HepG2 (cell line): ENCODE results near the gene PROCR. TPM values are rescaled to one million over a fixed set of nuclear protein-coding genes. Genes with fewer than 3 reads are reported as not detected.

Experiments
- ARNT2 ChIP-seq: sonication (generic); formaldehyde crosslinking; IDR thresholded peaks from 2 replicates; pipeline ENCODE4 v1.8.0; 2022; ENCODE audit warnings: mild to moderate bottlenecking, low read depth, missing genetic modification reagents, moderate library complexity
- CAMTA2 ChIP-seq: sonication (generic); formaldehyde crosslinking; IDR thresholded peaks from 2 replicates; pipeline ENCODE4 v1.4.0; 2020; ENCODE audit warnings: mild to moderate bottlenecking, missing genetic modification reagents, borderline replicate concordance
- EED ChIP-seq: sonication (generic); formaldehyde crosslinking; IDR thresholded peaks from 2 replicates; pipeline ENCODE4 v1.5.0; 2020; ENCODE audit warnings: mild to moderate bottlenecking, missing genetic modification reagents
- JUNB ChIP-seq: sonication (generic); formaldehyde crosslinking; IDR thresholded peaks from 2 replicates; pipeline ENCODE4 v1.8.0; 2022; ENCODE audit warnings: missing genetic modification reagents, mild to moderate bottlenecking, borderline replicate concordance
- MEIS2 ChIP-seq: sonication (generic); formaldehyde crosslinking; IDR thresholded peaks from 2 replicates; pipeline ENCODE4 v1.9.0; 2021; ENCODE audit warnings: mild to moderate bottlenecking, missing genetic modification reagents
- PITX1 ChIP-seq: sonication (generic); formaldehyde crosslinking; IDR thresholded peaks from 2 replicates; pipeline ENCODE4 v1.5.1; 2020; ENCODE audit warnings: mild to moderate bottlenecking, missing genetic modification reagents
- SIN3B ChIP-seq: fragments of 150-350 bp; IDR thresholded peaks from 2 replicates; pipeline ENCODE4 v1.6.1; 2014; ENCODE audit warnings: low read length
- SMARCC2 ChIP-seq: fragments of 450-650 bp; IDR thresholded peaks from 2 replicates; pipeline ENCODE4 v1.6.1; 2017; ENCODE audit warnings: antibody characterized with exemption, mild to moderate bottlenecking
- TCF12 ChIP-seq, 2 experiments: fragments of 450-650 bp in 1 of 2; sonication (generic) in 1 of 2; formaldehyde crosslinking in 1 of 2; IDR thresholded peaks; 2 replicates each; pipeline versions ENCODE4 v1.6.1 to v1.8.0; 2017 to 2022; ENCODE audit warnings: antibody characterized with exemption in 1 of 2, mild to moderate bottlenecking in 1 of 2, missing genetic modification reagents in 1 of 2, moderate library complexity in 1 of 2
- ZNF768 ChIP-seq: sonication (generic); formaldehyde crosslinking; IDR thresholded peaks from 2 replicates; pipeline ENCODE4 v1.4.0; 2020; ENCODE audit warnings: missing genetic modification reagents
- ZSCAN30 ChIP-seq: sonication (generic); formaldehyde crosslinking; IDR thresholded peaks from 2 replicates; pipeline ENCODE4 v1.5.0; 2020; ENCODE audit warnings: mild to moderate bottlenecking, missing genetic modification reagents
- polyA plus RNA-seq, 8 experiments: library from polyadenylated mRNA; depleted of rRNA in 3 of 8; stranded (reverse) in 7 of 8; unstranded in 1 of 8; fragments of >200 nt; fragmentation: Illumina TruSeq in 4 of 8; extraction: Trizol in 4 of 8; gene quantifications; 2 replicates each; pipeline versions ENCODE4 v1.2.1 to v1.2.3, GENCODE V29; 2011 to 2016; ENCODE audit warnings: low read depth in 4 of 8, missing spikeins in 1 of 8, mixed read lengths in 1 of 8; ENCODE audit not compliant: insufficient read depth in 1 of 8
- total RNA-seq, 5 experiments: library from RNA; depleted of rRNA; stranded (reverse); fragments of >200 nt; fragmentation: Illumina TruSeq; extraction: Trizol; gene quantifications; 2 replicates each; pipeline ENCODE4 v1.2.3, GENCODE V29; 2016; ENCODE audit warnings: low read depth in 1 of 5
- TF ChIP-seq, protein P1 (sequence below): sonication (generic); formaldehyde crosslinking; IDR thresholded peaks from 2 replicates; pipeline ENCODE4 v1.4.0; 2020; ENCODE audit warnings: low read depth, mild to moderate bottlenecking, missing genetic modification reagents
- TF ChIP-seq, protein P2 (sequence below): sonication (generic); formaldehyde crosslinking; conservative IDR thresholded peaks from 2 replicates; pipeline ENCODE4 v1.4.0; 2020; ENCODE audit warnings: missing genetic modification reagents
- TF ChIP-seq, protein P3 (sequence below): sonication (generic); formaldehyde crosslinking; IDR thresholded peaks from 2 replicates; pipeline ENCODE4 v1.5.0; 2020; ENCODE audit warnings: mild to moderate bottlenecking, missing genetic modification reagents, borderline replicate concordance
- TF ChIP-seq, protein P4 (sequence below): sonication (generic); formaldehyde crosslinking; IDR thresholded peaks from 2 replicates; pipeline ENCODE4 v1.4.0; 2020; ENCODE audit warnings: missing genetic modification reagents
- TF ChIP-seq, protein P5 (sequence below): sonication (generic); formaldehyde crosslinking; IDR thresholded peaks from 2 replicates; pipeline ENCODE4 v1.8.0; 2022; ENCODE audit warnings: mild to moderate bottlenecking, missing genetic modification reagents, borderline replicate concordance
- TF ChIP-seq, protein P6 (sequence below): sonication (generic); formaldehyde crosslinking; conservative IDR thresholded peaks from 2 replicates; pipeline ENCODE4 v1.8.1; 2023; ENCODE audit warnings: missing genetic modification reagents

Gene PROCR
- total and polyA plus RNA-seq, 2 of the 13 experiments (the other 11 are each of a cell fraction or from before 2014, with no cell fraction given) = 1.4 to 1.7 TPM

DNA sequence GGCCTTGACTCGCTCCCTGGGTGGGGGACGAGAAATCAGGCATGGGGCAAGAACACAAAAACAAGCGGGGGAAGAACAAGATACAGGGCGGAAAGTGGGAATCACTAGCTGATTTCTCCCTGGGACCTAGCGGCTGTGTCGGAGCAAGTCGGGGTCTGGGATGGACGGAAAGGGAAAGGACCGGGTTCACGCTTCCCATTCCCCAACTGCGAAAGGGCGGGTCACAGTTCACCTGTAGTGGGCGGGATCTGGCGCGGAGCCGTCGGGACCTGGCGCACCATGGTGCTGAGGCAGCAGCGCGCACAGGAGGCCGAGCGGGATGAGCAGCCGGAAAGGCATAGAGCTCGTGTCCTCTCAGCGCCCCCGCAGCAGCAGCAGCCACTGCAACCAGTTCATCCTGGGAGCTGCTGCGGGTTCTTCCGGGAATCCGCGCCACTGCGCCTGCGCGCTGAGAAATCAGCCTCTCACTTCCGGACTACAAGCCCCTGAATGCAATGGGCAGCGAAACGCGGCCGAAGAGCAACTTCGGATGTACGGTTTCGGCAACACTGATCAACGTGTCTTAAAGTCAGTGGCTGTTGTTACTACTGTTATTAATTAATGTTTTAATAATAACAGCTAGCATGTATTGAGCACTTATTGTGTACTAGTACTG, 24.8 kb upstream of the PROCR start, which contains the start of gene EDEM2 (continued):
- TF ChIP-seq, protein P1, sequence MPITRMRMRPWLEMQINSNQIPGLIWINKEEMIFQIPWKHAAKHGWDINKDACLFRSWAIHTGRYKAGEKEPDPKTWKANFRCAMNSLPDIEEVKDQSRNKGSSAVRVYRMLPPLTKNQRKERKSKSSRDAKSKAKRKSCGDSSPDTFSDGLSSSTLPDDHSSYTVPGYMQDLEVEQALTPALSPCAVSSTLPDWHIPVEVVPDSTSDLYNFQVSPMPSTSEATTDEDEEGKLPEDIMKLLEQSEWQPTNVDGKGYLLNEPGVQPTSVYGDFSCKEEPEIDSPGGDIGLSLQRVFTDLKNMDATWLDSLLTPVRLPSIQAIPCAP = no peak; the same call in none of the 2 replicates
- peak; percentile 93 for TF ChIP-seq ARNT2 (CRISPR knock-in tag)
- no peak for TF ChIP-seq ZSCAN30 (CRISPR knock-in tag)
- 0 out of 2 replicates have a peak, but pooled peaks have one; percentile 43 for TF ChIP-seq SIN3B
- TF ChIP-seq, protein P2, sequence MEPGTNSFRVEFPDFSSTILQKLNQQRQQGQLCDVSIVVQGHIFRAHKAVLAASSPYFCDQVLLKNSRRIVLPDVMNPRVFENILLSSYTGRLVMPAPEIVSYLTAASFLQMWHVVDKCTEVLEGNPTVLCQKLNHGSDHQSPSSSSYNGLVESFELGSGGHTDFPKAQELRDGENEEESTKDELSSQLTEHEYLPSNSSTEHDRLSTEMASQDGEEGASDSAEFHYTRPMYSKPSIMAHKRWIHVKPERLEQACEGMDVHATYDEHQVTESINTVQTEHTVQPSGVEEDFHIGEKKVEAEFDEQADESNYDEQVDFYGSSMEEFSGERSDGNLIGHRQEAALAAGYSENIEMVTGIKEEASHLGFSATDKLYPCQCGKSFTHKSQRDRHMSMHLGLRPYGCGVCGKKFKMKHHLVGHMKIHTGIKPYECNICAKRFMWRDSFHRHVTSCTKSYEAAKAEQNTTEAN (CRISPR knock-in tag) = peak; percentile 46; the same call in 1 of the 2 replicates
- TF ChIP-seq, protein P3, sequence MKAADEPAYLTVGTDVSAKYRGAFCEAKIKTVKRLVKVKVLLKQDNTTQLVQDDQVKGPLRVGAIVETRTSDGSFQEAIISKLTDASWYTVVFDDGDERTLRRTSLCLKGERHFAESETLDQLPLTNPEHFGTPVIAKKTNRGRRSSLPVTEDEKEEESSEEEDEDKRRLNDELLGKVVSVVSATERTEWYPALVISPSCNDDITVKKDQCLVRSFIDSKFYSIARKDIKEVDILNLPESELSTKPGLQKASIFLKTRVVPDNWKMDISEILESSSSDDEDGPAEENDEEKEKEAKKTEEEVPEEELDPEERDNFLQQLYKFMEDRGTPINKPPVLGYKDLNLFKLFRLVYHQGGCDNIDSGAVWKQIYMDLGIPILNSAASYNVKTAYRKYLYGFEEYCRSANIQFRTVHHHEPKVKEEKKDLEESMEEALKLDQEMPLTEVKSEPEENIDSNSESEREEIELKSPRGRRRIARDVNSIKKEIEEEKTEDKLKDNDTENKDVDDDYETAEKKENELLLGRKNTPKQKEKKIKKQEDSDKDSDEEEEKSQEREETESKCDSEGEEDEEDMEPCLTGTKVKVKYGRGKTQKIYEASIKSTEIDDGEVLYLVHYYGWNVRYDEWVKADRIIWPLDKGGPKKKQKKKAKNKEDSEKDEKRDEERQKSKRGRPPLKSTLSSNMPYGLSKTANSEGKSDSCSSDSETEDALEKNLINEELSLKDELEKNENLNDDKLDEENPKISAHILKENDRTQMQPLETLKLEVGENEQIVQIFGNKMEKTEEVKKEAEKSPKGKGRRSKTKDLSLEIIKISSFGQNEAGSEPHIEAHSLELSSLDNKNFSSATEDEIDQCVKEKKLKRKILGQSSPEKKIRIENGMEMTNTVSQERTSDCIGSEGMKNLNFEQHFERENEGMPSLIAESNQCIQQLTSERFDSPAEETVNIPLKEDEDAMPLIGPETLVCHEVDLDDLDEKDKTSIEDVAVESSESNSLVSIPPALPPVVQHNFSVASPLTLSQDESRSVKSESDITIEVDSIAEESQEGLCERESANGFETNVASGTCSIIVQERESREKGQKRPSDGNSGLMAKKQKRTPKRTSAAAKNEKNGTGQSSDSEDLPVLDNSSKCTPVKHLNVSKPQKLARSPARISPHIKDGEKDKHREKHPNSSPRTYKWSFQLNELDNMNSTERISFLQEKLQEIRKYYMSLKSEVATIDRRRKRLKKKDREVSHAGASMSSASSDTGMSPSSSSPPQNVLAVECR = peak; percentile 98
- TF ChIP-seq MEIS2 (CRISPR knock-in tag) = peak; percentile 75; the same call in 1 of the 2 replicates
- TF ChIP-seq JUNB (CRISPR knock-in tag) = no peak; the same call in 1 of the 2 replicates
- peak; percentile 75 for TF ChIP-seq EED (CRISPR knock-in tag)
- TF ChIP-seq TCF12 (IDR thresholded peaks at IDR 0.05) = no peak
- TF ChIP-seq TCF12 (CRISPR knock-in tag; IDR thresholded peaks at IDR 0.05) = peak; percentile 76; the same call in 1 of the 2 replicates
- no peak for TF ChIP-seq SMARCC2
- TF ChIP-seq PITX1 = peak; percentile 73
- TF ChIP-seq, protein P4, sequence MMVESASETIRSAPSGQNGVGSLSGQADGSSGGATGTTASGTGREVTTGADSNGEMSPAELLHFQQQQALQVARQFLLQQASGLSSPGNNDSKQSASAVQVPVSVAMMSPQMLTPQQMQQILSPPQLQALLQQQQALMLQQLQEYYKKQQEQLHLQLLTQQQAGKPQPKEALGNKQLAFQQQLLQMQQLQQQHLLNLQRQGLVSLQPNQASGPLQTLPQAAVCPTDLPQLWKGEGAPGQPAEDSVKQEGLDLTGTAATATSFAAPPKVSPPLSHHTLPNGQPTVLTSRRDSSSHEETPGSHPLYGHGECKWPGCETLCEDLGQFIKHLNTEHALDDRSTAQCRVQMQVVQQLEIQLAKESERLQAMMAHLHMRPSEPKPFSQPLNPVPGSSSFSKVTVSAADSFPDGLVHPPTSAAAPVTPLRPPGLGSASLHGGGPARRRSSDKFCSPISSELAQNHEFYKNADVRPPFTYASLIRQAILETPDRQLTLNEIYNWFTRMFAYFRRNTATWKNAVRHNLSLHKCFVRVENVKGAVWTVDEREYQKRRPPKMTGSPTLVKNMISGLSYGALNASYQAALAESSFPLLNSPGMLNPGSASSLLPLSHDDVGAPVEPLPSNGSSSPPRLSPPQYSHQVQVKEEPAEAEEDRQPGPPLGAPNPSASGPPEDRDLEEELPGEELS (CRISPR knock-in tag) = peak; percentile 71
- TF ChIP-seq, protein P5, sequence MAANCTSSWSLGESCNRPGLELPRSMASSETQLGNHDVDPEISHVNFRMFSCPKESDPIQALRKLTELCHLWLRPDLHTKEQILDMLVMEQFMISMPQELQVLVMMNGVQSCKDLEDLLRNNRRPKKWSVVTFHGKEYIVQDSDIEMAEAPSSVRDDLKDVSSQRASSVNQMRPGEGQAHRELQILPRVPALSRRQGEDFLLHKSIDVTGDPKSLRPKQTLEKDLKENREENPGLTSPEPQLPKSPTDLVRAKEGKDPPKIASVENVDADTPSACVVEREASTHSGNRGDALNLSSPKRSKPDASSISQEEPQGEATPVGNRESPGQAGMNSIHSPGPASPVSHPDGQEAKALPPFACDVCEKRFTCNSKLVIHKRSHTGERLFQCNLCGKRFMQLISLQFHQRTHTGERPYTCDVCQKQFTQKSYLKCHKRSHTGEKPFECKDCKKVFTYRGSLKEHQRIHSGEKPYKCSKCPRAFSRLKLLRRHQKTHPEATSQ (CRISPR knock-in tag) = peak; percentile 83; the same call in 1 of the 2 replicates
- TF ChIP-seq, protein P6, sequence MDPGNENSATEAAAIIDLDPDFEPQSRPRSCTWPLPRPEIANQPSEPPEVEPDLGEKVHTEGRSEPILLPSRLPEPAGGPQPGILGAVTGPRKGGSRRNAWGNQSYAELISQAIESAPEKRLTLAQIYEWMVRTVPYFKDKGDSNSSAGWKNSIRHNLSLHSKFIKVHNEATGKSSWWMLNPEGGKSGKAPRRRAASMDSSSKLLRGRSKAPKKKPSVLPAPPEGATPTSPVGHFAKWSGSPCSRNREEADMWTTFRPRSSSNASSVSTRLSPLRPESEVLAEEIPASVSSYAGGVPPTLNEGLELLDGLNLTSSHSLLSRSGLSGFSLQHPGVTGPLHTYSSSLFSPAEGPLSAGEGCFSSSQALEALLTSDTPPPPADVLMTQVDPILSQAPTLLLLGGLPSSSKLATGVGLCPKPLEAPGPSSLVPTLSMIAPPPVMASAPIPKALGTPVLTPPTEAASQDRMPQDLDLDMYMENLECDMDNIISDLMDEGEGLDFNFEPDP (CRISPR knock-in tag) = no peak
- no peak; the same call in 1 of the 2 replicates for TF ChIP-seq CAMTA2
- peak; percentile 78 for TF ChIP-seq ZNF768 (CRISPR knock-in tag)
